Measurements from ENCODE around the gene TRUB2. TPM values are rescaled to one million over a fixed set of nuclear protein-coding genes. Genes with fewer than 3 reads are reported as not detected.

The TRUB2 gene
- polyA plus RNA-seq, 1 donor (not counting 4 experiments of a cell fraction or from before 2014, with no cell fraction given), result 17.2 TPM

- no peak for FAIRE-seq
- H3K27ac ChIP-seq (ENCODE audit: control insufficient read depth, insufficient read depth, low read length), result no peak overlapping the region
- H3K4me3 ChIP-seq (ENCODE audit: control insufficient read depth in 2 of 3, extremely low read depth in 1 of 3, insufficient read depth in 2 of 3, low read depth in 1 of 3, low read length in 3 of 3), result no peak overlapping the region
- no peak overlapping the region for H3K9ac ChIP-seq (ENCODE audit: control insufficient read depth, extremely low read depth, insufficient read depth, low read length)
- dilution Hi-C loops (cut with MboI; ENCODE audit: extremely low pct_ligation_motif_present, low sequenced_read_pairs), result no loop called here
- H3K36me3 ChIP-seq (ENCODE audit: control insufficient read depth in 2 of 2, extremely low read depth in 1 of 2, insufficient read depth in 2 of 2, low read length in 2 of 2), result peaks cover 0 to 7% of the 10 kb centered on the region in 2 experiments
- DNase-seq (ENCODE audit: low read depth, low spot score), result no peak
- TF ChIP-seq CTCF (optimal IDR thresholded peaks at IDR 0.05 in 1 of 3, IDR thresholded peaks at IDR 0.05 in 1 of 3, conservative IDR thresholded peaks at IDR 0.05 in 1 of 3; ENCODE audit: extremely low read depth in 1 of 3, insufficient read depth in 2 of 3, low read length in 3 of 3) (no peak), EZH2 (IDR thresholded peaks at IDR 0.05; ENCODE audit: low read length) (no peak)
- H4K20me1 ChIP-seq (ENCODE audit: control insufficient read depth, extremely low read depth, insufficient read depth, low read length), result no peaks in the 10 kb centered on the region
- H3K9me3 ChIP-seq (ENCODE audit: control insufficient read depth, low read depth, low read length), result no peaks in the 10 kb centered on the region
- H3K79me2 ChIP-seq (ENCODE audit: control insufficient read depth, insufficient read depth, low read length), result no peaks in the 10 kb centered on the region
- H2AFZ ChIP-seq (ENCODE audit: control insufficient read depth, low read length), result no peak overlapping the region
- H3K4me2 ChIP-seq (ENCODE audit: control insufficient read depth, extremely low read depth, insufficient read depth, low read depth, low read length), result no peak overlapping the region
- H3K9me1 ChIP-seq (ENCODE audit: control insufficient read depth, extremely low read depth, insufficient read depth, low read length), result no peaks in the 10 kb centered on the region
- peaks cover 20% of the 10 kb centered on the region for H3K4me1 ChIP-seq (ENCODE audit: control insufficient read depth, extremely low read depth, insufficient read depth, low read length)
- H3K27me3 ChIP-seq (ENCODE audit: control insufficient read depth, extremely low read depth, insufficient read depth, low read length), result no peaks in the 10 kb centered on the region
Observed at GRCh38 chr9:128362774-128363173, 40.5 kb upstream of the TRUB2 start.

DNA sequence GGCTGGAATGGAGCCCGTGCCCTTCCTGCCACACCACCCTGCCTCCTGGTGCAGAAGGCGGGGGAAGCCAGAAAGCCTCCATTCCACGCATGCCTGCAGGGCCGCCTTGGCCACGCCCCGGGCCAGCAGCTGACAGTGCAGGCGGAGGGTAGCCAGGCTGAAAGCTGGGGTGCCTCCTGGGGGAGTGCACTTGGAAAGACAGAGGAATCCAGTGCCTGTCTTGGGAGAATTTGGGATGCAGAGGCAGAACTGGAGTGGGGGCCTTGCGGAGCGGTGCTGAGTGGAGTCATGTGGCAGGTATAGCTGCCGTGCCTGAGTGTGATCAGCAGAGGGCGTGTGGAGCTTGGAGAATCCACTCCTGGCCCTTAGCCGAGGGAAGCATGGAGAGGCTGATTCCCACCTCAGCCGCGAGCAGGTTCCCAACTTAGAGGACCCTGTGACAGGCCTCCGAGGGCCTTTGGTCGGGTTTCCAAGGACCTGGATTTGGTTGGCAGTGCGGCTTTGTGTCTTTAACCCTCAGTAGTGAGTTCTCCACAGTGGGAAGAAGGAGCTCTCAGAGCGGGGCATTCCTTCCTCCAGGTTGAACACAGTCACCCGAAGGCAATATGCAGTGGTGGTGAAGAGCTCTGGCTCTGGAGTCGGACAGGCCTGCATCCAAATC is 39.9 kb upstream of the TRUB2 start:
- Histone ChIP-seq H3K27ac (ENCODE audit: control insufficient read depth, insufficient read depth, low read length) (peak overlapping the region; percentile 26), H4K20me1 (ENCODE audit: control insufficient read depth, extremely low read depth, insufficient read depth, low read length) (no peaks in the 10 kb centered on the region), H3K9me3 (ENCODE audit: control insufficient read depth, low read depth, low read length) (no peaks in the 10 kb centered on the region), H3K79me2 (ENCODE audit: control insufficient read depth, insufficient read depth, low read length) (no peaks in the 10 kb centered on the region), H3K9me1 (ENCODE audit: control insufficient read depth, extremely low read depth, insufficient read depth, low read length) (no peaks in the 10 kb centered on the region), H3K36me3 (ENCODE audit: control insufficient read depth in 2 of 2, extremely low read depth in 1 of 2, insufficient read depth in 2 of 2, low read length in 2 of 2) (peaks cover 0 to 9% of the 10 kb centered on the region in 2 experiments), H2AFZ (ENCODE audit: control insufficient read depth, low read length) (peak overlapping the region; percentile 90), H3K27me3 (ENCODE audit: control insufficient read depth, extremely low read depth, insufficient read depth, low read length) (no peaks in the 10 kb centered on the region), H3K4me1 (ENCODE audit: control insufficient read depth, extremely low read depth, insufficient read depth, low read length) (peaks cover 20% of the 10 kb centered on the region), H3K4me2 (ENCODE audit: control insufficient read depth, extremely low read depth, insufficient read depth, low read depth, low read length) (peak overlapping the region; percentile 95), H3K4me3 (ENCODE audit: control insufficient read depth in 2 of 3, extremely low read depth in 1 of 3, insufficient read depth in 2 of 3, low read depth in 1 of 3, low read length in 3 of 3) (peak overlapping the region; percentile 23 to 71 (median 62)), H3K9ac (ENCODE audit: control insufficient read depth, extremely low read depth, insufficient read depth, low read length) (peak overlapping the region; percentile 54)
- no peak for DNase-seq (ENCODE audit: low read depth, low spot score)
- TF ChIP-seq EZH2 (IDR thresholded peaks at IDR 0.05; ENCODE audit: low read length), result no peak
- TF ChIP-seq CTCF (optimal IDR thresholded peaks at IDR 0.05 in 1 of 3, IDR thresholded peaks at IDR 0.05 in 1 of 3, conservative IDR thresholded peaks at IDR 0.05 in 1 of 3; ENCODE audit: extremely low read depth in 1 of 3, insufficient read depth in 2 of 3, low read length in 3 of 3), result peak; percentile 91 to 98 (median 97)
- no peak for FAIRE-seq
- dilution Hi-C loops (cut with MboI; ENCODE audit: extremely low pct_ligation_motif_present, low sequenced_read_pairs), result no loop called here

Data from keratinocyte (primary cell).